Amygdala (tissue), 56 donors: Measurements from ENCODE around the gene PGM2L1.
"Not testable (repeated sequence)": the region's sequence is repeated elsewhere in the genome, so short reads cannot be mapped to it uniquely, and the experiment has no call there.

Experiments used
- DNase-seq, 56 donors: peaks; one replicate each; lab custom pipeline; 2025; lab: John Stamatoyannopoulos, UW

PGM2L1 gene

DNA sequence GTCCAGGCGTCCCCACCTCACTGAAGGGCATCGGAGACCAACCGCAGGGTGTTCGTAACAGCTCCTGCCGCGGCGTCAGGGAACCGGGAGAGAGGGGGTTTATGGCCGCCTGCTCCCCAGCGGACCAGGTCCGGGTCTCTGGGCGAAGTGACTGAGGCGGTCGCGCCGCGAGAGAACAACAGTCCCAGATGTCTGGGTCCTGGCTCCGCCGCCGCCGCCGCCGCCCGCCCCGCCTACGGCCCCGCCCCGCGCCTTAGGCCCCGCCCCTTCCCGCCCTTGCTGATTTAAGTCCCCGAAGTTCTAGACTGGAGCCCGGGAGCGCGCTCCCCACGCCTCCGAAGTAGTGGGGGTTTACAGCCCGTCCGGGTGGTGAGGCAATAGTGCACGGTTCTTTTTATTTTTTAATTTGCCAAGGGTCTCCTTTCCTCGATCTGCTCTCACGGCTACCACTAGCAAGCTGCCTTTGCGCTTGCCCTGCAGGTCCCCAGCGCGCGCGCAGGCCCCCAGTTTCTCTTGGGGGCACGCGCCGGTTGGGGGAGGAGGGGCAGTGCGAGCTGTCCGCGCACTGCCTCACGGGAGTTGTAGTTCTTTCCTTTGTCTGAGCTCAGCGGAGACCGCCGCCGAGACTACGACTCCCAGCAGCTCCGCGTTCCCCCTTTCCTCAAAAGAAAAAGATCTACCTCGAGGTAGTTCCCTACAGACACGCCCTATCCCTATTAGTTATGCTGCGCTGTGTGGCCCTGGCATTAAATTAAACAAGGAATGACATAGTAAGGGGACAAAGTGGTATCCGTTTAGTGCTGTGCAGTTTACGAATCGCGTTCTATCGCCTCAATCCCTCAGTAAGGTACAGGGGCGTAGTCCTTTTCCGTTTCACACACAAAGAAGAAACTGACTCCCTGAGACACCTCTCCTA, at the start of gene PGM2L1:
TSS of gene PGM2L1 (minus strand) at position 190 of the 916 bp plus-strand sequence. CDS start 272 bp downstream, outside the sequence.
- peak; percentile 64 to 98 (median 90) for DNase-seq

DNA sequence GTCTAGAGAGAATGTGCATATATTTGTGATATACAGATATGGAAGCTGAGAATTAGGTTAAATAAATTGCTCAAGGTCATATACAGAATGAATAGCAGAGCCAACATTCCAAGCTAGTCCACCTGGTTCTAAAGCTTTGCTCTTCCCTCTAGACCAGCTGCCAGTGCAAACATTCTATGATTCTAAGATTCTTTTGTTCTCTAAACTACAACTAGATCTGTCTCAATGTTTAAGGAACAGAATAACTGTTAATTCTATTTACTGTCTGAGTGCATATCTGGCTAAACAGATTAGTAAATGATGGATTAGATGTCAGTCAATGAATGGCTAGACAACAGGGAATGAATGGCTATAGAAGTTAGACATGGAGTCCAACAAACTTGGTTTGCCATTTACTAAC, 49.5 kb upstream of the PGM2L1 start:
- DNase-seq = no peak

DNA sequence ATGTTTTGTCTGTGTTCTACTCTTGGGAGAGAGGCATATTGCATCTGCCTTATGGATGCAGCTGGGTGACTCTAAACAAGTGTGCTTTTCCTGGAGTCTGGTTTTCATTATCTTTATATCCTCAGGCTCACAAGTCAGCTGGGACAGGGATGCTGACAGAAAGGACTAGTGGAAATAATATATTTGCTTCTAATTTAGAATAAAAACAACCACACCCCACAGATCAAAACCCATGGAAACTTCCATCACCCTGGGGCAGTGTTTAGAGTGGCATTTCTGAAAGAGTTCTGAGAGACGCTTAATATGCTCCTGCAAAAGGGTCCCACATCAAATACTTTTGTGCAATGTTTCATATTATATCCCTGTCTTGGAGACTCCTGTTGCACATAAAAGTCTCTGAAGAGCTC, 48.3 kb upstream of the PGM2L1 start:
- DNase-seq = no peak

GRCh38 chr11:74444173-74444826, 46.1 kb upstream of the PGM2L1 start:
- DNase-seq = no peak

DNA sequence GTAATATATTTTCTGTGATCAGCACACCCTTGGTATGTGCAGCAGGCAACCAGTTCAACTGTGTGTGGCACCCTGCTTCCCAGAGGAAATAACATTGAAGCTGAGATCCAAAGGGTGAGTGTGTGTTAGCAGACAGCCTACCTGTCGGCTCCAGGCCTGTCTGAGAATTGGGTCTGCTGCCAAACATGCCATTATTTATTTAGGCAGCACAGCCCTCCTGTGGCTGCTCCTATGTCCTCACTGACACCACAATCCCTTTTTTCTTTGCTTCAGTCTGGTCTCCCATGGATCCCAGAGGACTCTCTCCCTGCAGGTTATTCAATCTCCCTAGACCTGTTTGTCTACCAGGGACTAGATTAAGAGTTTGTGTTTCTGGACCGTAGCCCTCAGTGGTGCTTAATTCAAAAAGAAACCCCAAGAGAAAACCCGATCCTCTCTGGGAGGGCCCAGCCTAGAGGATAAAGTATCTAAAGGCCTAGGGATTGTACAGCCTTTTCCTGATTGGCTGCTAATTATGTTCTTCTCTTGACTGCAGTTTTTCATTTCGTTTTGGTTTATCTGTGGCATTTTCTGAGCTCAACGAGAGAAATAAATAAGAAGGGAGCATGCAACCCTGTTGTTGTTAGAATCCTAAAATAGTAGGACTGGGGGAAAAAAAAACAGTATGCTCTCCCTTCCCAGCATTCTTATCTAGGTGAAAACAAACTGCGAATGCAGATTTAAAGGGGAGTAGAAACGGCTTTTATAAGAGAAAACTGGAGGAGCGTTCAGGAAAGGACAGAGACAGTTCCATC, 45.0 kb upstream of the PGM2L1 start:
- DNase-seq = peak in 1 of 56 donors; percentile 35

- no peak for DNase-seq
These were observed 44.4 kb upstream of the PGM2L1 start for GRCh38 chr11:74442636-74443035.

- no peak for DNase-seq
These were observed 40.4 kb upstream of the PGM2L1 start for GRCh38 chr11:74438681-74439080.

DNA sequence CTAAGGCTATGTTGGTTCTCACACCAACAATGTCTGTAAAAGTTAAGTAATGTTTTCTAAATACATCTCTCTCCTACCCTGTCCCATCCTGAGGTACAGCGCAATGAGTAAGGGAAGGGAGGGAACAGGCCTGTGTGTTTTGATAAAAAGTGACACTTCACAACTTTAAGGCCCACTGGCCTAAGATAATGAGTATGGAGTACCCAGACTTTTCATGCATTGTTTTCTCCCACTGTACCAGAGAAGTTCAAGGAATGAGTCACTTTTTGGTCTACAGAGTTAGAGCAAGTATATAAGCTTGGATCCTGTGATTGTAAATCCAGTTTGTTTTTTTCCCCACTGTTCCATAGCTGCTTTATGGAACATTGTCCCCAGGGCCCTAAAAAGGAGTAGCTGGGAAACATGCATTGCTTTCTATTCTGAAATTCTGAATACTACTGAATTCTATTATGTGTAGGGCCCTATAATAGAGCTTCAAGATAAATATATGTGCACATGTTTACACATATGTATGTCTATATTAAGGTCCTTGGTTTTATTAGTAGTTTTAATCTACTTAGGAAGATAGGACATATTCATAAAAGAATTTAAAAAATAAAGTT, 39.3 kb upstream of the PGM2L1 start:
- no peak for DNase-seq

- no peak for DNase-seq
These were observed 36.3 kb upstream of the PGM2L1 start for GRCh38 chr11:74434528-74434927.

GRCh38 chr11:74429205-74429604, 31.0 kb upstream of the PGM2L1 start:
- DNase-seq = no peak

GRCh38 chr11:74427384-74427886, 29.2 kb upstream of the PGM2L1 start:
- no peak for DNase-seq

- DNase-seq = no peak
These were observed 26.9 kb upstream of the PGM2L1 start for GRCh38 chr11:74425100-74425499.

GRCh38 chr11:74418509-74418895, 20.3 kb upstream of the PGM2L1 start:
- DNase-seq = no peak

DNA sequence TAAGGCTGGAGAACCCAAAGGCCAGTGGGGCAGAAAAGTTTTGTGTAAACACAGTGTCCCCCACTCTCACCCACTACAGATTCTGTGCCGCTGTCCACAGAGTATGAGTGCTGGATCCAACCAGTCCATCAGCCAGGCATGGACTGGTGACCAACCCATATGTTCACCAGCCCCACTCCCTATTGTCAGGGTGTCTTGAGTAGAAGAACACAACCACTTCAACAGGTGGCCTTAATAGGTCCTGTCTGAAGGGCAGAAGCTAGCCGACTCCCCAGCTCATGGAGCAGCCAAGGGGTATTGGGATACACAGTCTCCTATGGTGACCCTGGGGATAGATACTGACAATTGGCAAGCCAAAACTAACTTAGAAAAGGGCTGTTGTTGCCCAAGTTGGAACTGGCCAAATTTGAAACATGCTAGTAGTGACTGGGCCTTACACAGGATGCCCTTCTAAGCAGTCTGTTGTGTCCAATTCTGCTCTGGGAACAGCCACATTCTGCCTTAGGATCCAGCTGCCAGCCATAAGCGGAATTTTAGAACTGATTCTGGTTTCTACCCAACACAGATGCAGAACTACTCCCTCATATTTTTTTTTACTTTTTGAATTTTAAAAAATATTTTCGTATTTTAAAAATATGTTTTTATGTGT, 19.8 kb upstream of the PGM2L1 start:
- DNase-seq = no peak

GRCh38 chr11:74417379-74417804, 19.2 kb upstream of the PGM2L1 start:
- no peak for DNase-seq

DNA sequence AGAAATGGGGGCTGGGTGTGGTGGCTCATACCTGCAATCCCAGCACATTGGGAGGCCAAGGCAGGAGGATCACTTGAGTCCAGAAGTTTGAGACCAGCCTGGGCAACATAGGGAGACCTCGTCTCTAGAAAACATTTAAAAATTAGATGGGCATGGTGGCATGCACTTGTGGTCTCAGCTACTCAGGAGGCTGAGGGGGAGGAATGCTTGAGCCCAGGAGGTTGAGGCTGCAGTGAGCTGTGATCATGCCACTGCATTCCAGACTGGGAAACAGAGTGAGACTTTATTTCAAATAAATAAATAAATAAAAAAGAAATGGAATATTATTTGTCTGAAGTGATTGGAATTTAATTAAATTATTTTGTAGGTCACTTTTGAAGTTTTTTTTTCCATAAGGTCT, 18.7 kb upstream of the PGM2L1 start:
- DNase-seq = not testable (repeated sequence)

DNA sequence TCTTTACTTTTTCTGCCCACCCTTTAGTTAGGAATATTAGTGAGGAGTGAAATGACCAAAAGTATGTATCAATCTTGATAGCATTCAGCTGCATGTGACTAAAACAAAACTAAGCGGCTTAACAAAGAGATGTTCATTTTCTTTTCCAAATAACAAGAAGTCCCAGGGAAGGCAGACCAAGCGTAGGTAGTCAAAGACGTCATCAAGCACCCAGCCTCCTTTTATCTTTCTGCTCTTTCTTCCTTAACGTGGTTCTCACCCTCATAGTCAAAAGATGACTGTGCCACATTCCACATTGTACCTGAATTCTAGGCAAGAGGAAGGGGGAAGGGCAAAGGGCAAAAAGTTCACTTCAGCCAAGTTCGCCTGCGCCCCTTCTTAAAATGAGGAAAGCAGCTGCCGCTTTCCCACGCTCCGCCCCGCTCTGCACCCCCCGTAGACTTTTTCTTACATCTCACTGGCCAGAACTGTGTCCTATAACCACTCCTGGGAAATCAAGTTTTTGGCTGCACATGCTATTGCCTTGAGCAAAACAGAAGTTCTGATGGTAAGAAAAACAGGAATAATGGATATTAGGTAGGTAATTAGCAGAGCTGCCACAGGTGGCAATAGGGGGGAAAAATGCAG, 14.6 kb upstream of the PGM2L1 start:
- no peak for DNase-seq

DNA sequence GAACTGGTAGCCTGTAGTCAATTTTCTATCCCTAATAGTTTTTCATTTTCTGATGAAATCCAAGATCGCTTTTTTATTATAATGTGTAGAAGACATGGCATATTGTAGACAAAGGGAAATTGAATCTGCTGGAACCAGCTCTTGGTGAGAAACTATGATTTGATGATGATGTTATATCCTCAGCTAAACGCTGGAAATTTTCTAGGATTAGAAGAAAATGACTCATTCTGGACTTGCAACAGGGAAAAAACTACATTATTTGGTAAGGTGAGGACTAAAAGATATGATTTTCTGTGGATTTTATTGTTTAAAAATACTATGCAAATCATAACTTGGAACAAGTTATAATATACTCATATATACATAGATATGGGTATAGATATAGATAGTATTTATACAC, 14.1 kb upstream of the PGM2L1 start:
- no peak for DNase-seq

- no peak for DNase-seq
These were observed 11.4 kb upstream of the PGM2L1 start for GRCh38 chr11:74409633-74410032.
